Activated CD4-positive, alpha-beta T cell treated with anti-CD3 and anti-CD28 coated beads, Interleukin-2, amount 50 U/mL, for 4 hours (primary cell): ENCODE measurements around the gene APIP.

Experiments used
- DNase-seq, 2 experiments: peaks; one replicate each; pipeline ENCODE4 v3.0.0-alpha.2; 2020

The APIP gene

DNA sequence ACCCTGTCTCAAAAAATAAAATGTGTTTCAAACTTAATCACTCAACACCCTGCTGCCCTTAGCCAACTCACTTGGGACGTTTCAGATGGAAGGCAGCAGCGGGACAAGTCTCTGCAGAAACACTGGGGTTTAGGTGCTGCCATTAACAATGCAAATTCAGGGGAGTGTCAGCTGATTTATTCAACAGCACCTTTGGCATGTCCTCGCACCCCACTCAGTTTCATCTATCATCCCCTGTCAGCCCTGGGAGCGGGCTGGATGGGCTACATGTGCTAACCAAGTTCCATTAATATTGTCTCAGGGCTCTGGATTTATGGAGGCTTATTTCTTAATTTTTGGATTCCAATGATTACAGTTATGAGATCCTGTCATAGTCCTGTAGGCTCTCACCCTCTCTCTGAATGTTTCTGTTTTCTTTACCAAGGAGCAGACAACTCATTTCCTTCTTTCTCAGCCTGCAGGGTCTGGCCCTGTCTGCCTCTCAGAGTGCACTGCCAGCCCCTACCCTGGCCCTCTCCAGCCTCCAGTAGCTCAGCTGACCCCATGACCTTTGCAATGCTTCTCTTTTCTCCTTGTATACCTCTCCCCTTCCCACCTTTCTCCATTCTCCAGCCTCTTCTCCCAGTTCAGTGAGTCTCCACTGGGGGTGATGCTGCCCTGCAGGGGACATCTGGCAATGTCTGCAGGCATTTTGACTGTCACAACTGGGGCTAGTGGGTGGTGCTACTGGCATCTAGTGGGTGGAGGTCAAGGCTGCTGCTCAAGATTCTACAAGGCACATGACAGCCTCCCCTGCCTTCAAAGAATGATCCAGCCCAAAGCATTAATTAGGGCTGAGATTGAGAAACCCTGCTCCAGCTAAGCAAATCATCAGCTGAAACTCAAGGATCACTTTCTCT is 79.0 kb downstream of the APIP start:
- DNase-seq: no peak

DNA sequence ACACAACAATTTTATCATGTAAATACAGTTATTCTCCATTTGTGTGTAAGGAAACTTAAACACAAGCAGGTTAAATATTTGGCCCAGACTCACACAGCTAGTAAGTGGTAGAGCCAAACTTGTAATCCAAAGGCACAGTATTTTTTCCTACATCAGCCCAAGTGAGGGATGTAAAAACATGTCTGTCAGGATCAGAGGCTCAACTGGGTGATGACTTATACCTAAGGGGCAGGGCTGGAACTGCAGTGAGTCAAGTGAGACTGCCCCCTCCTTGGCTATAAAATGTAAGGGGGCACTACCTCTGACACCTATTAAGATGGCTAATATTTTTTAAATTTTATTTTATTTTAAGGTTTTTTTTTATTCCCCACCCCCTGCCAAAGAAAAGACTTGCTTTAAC is 82.6 kb downstream of the APIP start:
- DNase-seq: no peak
